AG04450 (cell line): ENCODE results near the gene SNAPC1. TPM values are rescaled to one million over a fixed set of nuclear protein-coding genes. Genes with fewer than 3 reads are reported as not detected.

Experiments
- CTCF ChIA-PET: fragments of 300-600, 350-600 bp; formaldehyde crosslinking; extraction: SDS; loops from one replicate; lab custom pipeline; 2022; ENCODE audit warnings: antibody characterized with exemption, inconsistent platforms; lab: Charles Lee
- POLR2A ChIA-PET: fragments of 350-600 bp; formaldehyde crosslinking; extraction: SDS; loops from one replicate; lab custom pipeline; 2021; ENCODE audit warnings: antibody characterized with exemption, inconsistent platforms; lab: Yijun Ruan, JAX
- DNase-seq: peaks from one replicate; pipeline ENCODE4 v3.0.0-alpha.2; 2011; ENCODE audit warnings: low read depth, low spot score
- H3K27ac ChIP-seq: one replicate; pipeline ENCODE4 v1.5.1; 2012; ENCODE audit warnings: low read depth, low read length, control low read depth
- H3K27me3 ChIP-seq: one replicate; pipeline ENCODE4 v1.6.0; 2012; ENCODE audit warnings: low read length; ENCODE audit not compliant: control insufficient read depth, insufficient read depth
- H3K4me3 ChIP-seq: 2 replicates; pipeline ENCODE4 v1.5.1; 2011; ENCODE audit warnings: mild to moderate bottlenecking, low read depth, low read length, control low read depth
- H3K9me3 ChIP-seq: 2 replicates; pipeline ENCODE4 v1.5.1; 2012; ENCODE audit warnings: low read length; ENCODE audit not compliant: control insufficient read depth, insufficient read depth
- CTCF ChIP-seq: IDR thresholded peaks from 2 replicates; pipeline ENCODE4 v1.5.1; 2011; ENCODE audit warnings: low read depth, low read length, control low read depth, inconsistent platforms
- polyA plus RNA-seq: library from polyadenylated mRNA; depleted of rRNA; stranded (reverse); fragments of >200 nt; gene quantifications from 2 replicates; pipeline ENCODE4 v1.2.3, GENCODE V29; 2011

SNAPC1 gene
- polyA plus RNA-seq, 1 experiment = 18.6 TPM

GRCh38 chr14:61719344-61720293 is 42.6 kb upstream of the SNAPC1 start:
- Histone ChIP-seq H3K9me3 (no peaks in the 10 kb centered on the region), H3K4me3 (no peak overlapping the region), H3K27ac (no peak overlapping the region), H3K27me3 (no peaks in the 10 kb centered on the region)
- no peak for DNase-seq
- POLR2A ChIA-PET = no interaction called here
- no peak for TF ChIP-seq CTCF
- CTCF ChIA-PET = interaction anchor here (2.2 to 3.8 kb wide), 3 partner anchors 22 to 258 kb away, joined by 4 to 14 read pairs (median 14); no protein-coding TSS in a partner anchor

- no peak for TF ChIP-seq CTCF
- no peaks in the 10 kb centered on the region for H3K9me3 ChIP-seq
- H3K27me3 ChIP-seq = no peaks in the 10 kb centered on the region
- ChIA-PET CTCF (interaction anchor here (2.2 to 3.8 kb wide), 3 partner anchors 23 to 259 kb away, joined by 4 to 14 read pairs (median 14); no protein-coding TSS in a partner anchor), POLR2A (no interaction called here)
- H3K4me3 ChIP-seq = no peak overlapping the region
- DNase-seq = no peak
- no peak overlapping the region for H3K27ac ChIP-seq
Observed at GRCh38 chr14:61720294-61720661, 41.9 kb upstream of the SNAPC1 start.

GRCh38 chr14:61720741-61721140 is 41.5 kb upstream of the SNAPC1 start:
- TF ChIP-seq CTCF = no peak
- H3K4me3 ChIP-seq = no peak overlapping the region

GRCh38 chr14:61724133-61724532 is 38.1 kb upstream of the SNAPC1 start:
- no peak for DNase-seq
- Histone ChIP-seq H3K27me3 (no peaks in the 10 kb centered on the region), H3K9me3 (no peaks in the 10 kb centered on the region), H3K27ac (no peak overlapping the region), H3K4me3 (no peak overlapping the region)
- ChIA-PET POLR2A (no interaction called here), CTCF (no interaction called here)
- TF ChIP-seq CTCF = no peak

More at GRCh38 chr14:61720741-61721140, 41.5 kb upstream of the SNAPC1 start:
- Histone ChIP-seq H3K27me3 (no peaks in the 10 kb centered on the region), H3K9me3 (no peaks in the 10 kb centered on the region), H3K27ac (no peak overlapping the region)
- POLR2A ChIA-PET = no interaction called here
- CTCF ChIA-PET = interaction anchor here (3.4 to 3.8 kb wide), 2 partner anchors 245 to 259 kb away, joined by 14 read pairs; no protein-coding TSS in a partner anchor
- DNase-seq = no peak
